ENCODE results near the gene LGALSL. TPM values are rescaled to one million over a fixed set of nuclear protein-coding genes. Genes with fewer than 3 reads are reported as not detected.

The LGALSL gene
- polyA plus RNA-seq, 2 of the 4 experiments (the other 2 are of a cell fraction), result 11.0 to 14.1 TPM

DNA sequence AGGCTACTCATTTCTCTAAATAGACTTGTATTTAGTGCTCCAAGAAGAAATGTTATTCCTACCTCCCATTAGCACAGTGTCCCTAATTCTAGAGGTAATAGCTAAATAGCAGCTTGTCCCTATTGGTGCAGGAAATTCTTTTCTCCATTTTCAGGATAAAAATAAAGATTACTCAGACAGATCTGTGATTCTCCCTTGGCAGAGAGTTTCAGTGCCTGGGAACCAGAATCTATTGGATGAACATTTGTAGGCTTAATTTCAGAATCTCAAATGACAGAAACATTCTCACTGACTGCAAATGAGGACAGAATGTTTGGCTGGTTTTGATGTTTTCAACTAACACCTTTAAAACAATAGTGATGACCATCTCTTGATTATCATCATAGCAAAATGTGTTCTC is 33.3 kb upstream of the LGALSL start:
- no peaks in the 10 kb centered on the region for H3K9me3 ChIP-seq
- ChIA-PET POLR2A (no interaction called here), CTCF (interaction anchor here (1.2 to 1.4 kb wide), 3 partner anchors 16 to 67 kb away, joined by 3 read pairs; no protein-coding TSS in a partner anchor)
- no peak overlapping the region for H3K4me2 ChIP-seq
- ATAC-seq (no peak), FAIRE-seq (no peak), DNase-seq (ENCODE audit: low read depth in 1 of 2, low spot score in 1 of 2) (no peak)
- H3K4me1 ChIP-seq, result peaks cover 3% of the 10 kb centered on the region; the same call in 1 of the 3 replicates
- H3K27ac ChIP-seq, result no peak overlapping the region
- H3K4me3 ChIP-seq, result no peak overlapping the region
- no peak for TF ChIP-seq KDM5A (IDR thresholded peaks at IDR 0.05)
- no peak for TF ChIP-seq BHLHE40 (IDR thresholded peaks at IDR 0.05; ENCODE audit: low read depth, low read length)
- no peak for TF ChIP-seq RAD21 (conservative IDR thresholded peaks at IDR 0.05 in 1 of 2, IDR thresholded peaks at IDR 0.05 in 1 of 2)
- no peak for TF ChIP-seq CBX8 (IDR thresholded peaks at IDR 0.05)
- no peak for TF ChIP-seq MAFK (IDR thresholded peaks at IDR 0.05; ENCODE audit: partially characterized antibody)
- TF ChIP-seq EHMT2 (IDR thresholded peaks at IDR 0.05; ENCODE audit: low read depth), result no peak
- TF ChIP-seq FOSB (CRISPR knock-in tag; IDR thresholded peaks at IDR 0.05), result no peak
- no peak for TF ChIP-seq NR3C1 (IDR thresholded peaks at IDR 0.05)
- no peak for TF ChIP-seq MAZ (IDR thresholded peaks at IDR 0.05; ENCODE audit: borderline replicate concordance, low read depth, low read length)
- TF ChIP-seq, protein P1, sequence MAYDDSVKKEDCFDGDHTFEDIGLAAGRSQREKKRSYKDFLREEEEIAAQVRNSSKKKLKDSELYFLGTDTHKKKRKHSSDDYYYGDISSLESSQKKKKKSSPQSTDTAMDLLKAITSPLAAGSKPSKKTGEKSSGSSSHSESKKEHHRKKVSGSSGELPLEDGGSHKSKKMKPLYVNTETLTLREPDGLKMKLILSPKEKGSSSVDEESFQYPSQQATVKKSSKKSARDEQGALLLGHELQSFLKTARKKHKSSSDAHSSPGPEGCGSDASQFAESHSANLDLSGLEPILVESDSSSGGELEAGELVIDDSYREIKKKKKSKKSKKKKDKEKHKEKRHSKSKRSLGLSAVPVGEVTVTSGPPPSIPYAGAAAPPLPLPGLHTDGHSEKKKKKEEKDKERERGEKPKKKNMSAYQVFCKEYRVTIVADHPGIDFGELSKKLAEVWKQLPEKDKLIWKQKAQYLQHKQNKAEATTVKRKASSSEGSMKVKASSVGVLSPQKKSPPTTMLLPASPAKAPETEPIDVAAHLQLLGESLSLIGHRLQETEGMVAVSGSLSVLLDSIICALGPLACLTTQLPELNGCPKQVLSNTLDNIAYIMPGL (CRISPR knock-in tag; IDR thresholded peaks at IDR 0.05; ENCODE audit: borderline replicate concordance), result no peak
- no peak for TF ChIP-seq RARB (CRISPR knock-in tag; IDR thresholded peaks at IDR 0.05)
- no peak for TF ChIP-seq CHD4 (IDR thresholded peaks at IDR 0.05; ENCODE audit: borderline replicate concordance)
- TF ChIP-seq RNF2 (IDR thresholded peaks at IDR 0.05; ENCODE audit: borderline replicate concordance, low read depth), result no peak

DNA sequence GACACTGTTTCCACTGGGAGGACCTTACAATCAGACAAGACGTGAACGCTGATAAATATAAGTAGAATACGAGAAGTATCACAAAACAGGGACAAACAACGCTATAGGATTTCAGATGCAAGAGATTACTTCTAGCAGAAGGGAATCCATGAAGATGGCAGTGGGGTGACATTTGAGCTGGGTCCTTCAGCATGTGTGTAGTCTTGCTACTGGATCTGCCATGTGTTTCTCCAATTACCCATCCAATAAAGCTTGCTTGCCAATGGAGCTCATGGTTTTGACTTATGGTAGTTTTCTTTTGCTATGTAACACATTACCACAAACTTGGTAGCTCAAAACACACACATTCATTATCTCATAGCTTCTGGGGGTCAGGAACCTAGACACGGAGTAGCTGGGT is 32.8 kb upstream of the LGALSL start:
- Histone ChIP-seq H3K4me1 (peaks cover 8% of the 10 kb centered on the region), H3K4me3 (no peak overlapping the region), H3K9me3 (no peaks in the 10 kb centered on the region), H3K4me2 (no peak overlapping the region), H3K27ac (no peak overlapping the region)
- no peak for FAIRE-seq
- WGBS (ENCODE audit: missing lambda C conversion rate), result 88% methylated on average over 5 of the region's 5 CpGs
- CTCF ChIA-PET, result interaction anchor here (0.9 to 1.4 kb wide), 2 partner anchors 16 to 21 kb away, joined by 3 read pairs; no protein-coding TSS in a partner anchor
- TF ChIP-seq POLR2A (IDR thresholded peaks at IDR 0.05; ENCODE audit: low read length), result no peak
- TF ChIP-seq RCOR1 (IDR thresholded peaks at IDR 0.05; ENCODE audit: low read depth, low read length), result no peak
- no peak for TF ChIP-seq ESRRA (IDR thresholded peaks at IDR 0.05; ENCODE audit: borderline replicate concordance, low read length)
- TF ChIP-seq BHLHE40 (IDR thresholded peaks at IDR 0.05; ENCODE audit: low read depth, low read length), result no peak
- no peak for TF ChIP-seq MAX (IDR thresholded peaks at IDR 0.05)
- no peak for TF ChIP-seq JUN (IDR thresholded peaks at IDR 0.05)
- no peak for TF ChIP-seq CHD4 (IDR thresholded peaks at IDR 0.05; ENCODE audit: borderline replicate concordance)
- TF ChIP-seq, protein P2, sequence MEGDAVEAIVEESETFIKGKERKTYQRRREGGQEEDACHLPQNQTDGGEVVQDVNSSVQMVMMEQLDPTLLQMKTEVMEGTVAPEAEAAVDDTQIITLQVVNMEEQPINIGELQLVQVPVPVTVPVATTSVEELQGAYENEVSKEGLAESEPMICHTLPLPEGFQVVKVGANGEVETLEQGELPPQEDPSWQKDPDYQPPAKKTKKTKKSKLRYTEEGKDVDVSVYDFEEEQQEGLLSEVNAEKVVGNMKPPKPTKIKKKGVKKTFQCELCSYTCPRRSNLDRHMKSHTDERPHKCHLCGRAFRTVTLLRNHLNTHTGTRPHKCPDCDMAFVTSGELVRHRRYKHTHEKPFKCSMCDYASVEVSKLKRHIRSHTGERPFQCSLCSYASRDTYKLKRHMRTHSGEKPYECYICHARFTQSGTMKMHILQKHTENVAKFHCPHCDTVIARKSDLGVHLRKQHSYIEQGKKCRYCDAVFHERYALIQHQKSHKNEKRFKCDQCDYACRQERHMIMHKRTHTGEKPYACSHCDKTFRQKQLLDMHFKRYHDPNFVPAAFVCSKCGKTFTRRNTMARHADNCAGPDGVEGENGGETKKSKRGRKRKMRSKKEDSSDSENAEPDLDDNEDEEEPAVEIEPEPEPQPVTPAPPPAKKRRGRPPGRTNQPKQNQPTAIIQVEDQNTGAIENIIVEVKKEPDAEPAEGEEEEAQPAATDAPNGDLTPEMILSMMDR (IDR thresholded peaks at IDR 0.05), result no peak
- TF ChIP-seq NPAS2 (CRISPR knock-in tag; IDR thresholded peaks at IDR 0.05; ENCODE audit: borderline replicate concordance), result no peak
- no peak for TF ChIP-seq HOXA7 (CRISPR knock-in tag; IDR thresholded peaks at IDR 0.05)
- TF ChIP-seq ELK1 (IDR thresholded peaks at IDR 0.05; ENCODE audit: low read depth, low read length), result no peak
- TF ChIP-seq JUNB (IDR thresholded peaks at IDR 0.05), result no peak
- no peak for TF ChIP-seq HOXB5 (CRISPR knock-in tag; IDR thresholded peaks at IDR 0.05)
- TF ChIP-seq, protein P3, sequence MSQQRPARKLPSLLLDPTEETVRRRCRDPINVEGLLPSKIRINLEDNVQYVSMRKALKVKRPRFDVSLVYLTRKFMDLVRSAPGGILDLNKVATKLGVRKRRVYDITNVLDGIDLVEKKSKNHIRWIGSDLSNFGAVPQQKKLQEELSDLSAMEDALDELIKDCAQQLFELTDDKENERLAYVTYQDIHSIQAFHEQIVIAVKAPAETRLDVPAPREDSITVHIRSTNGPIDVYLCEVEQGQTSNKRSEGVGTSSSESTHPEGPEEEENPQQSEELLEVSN (IDR thresholded peaks at IDR 0.05; ENCODE audit: borderline replicate concordance, low read depth), result no peak
- no peak for TF ChIP-seq EHMT2 (IDR thresholded peaks at IDR 0.05; ENCODE audit: low read depth)
- TF ChIP-seq CEBPB (IDR thresholded peaks at IDR 0.05), result no peak
- TF ChIP-seq NR3C1 (IDR thresholded peaks at IDR 0.05), result no peak
- no peak for ATAC-seq
- no peak for DNase-seq (ENCODE audit: low read depth in 1 of 2, low spot score in 1 of 2)
- POLR2A ChIA-PET, result interaction anchor here (0.6 kb wide), 1 partner anchor 34 kb away, joined by 4 read pairs; no protein-coding TSS in a partner anchor

All from A549 (cell line).